HCT116 (cell line): ENCODE data around the gene MN1. TPM values are rescaled to one million over a fixed set of nuclear protein-coding genes. Genes with fewer than 3 reads are reported as not detected.

Experiments used
- ATAC-seq: fragments of 200-7000 bp; cut with Tn5 transposase; 2 replicates; pipeline ENCODE4 v1.9.1; 2020; ENCODE audit warnings: mild to moderate bottlenecking, moderate library complexity
- BruUV-seq: library from RNA; stranded (reverse); fragments of 400-500 nt; replicated peaks from 2 replicates; lab custom pipeline; 2021; lab: Mats Ljungman, UMichigan
- CTCF ChIA-PET: fragments of 300-600 bp; sonication (Branson Sonifier 250); formaldehyde crosslinking; loops from one replicate; lab custom pipeline; 2021; ENCODE audit warnings: antibody characterized with exemption; lab: Charles Lee
- POLR2A ChIA-PET: fragments of 300-600, 350-600 bp; sonication (Branson Sonifier 250); formaldehyde crosslinking; loops from one replicate; lab custom pipeline; 2021; ENCODE audit warnings: antibody characterized with exemption; lab: Charles Lee
- RAD21 ChIA-PET, 2 experiments: fragments of 300-600 bp; sonication (Branson Sonifier 250); formaldehyde crosslinking; loops; one replicate each; lab custom pipeline; 2023; ENCODE audit warnings: low total read pairs in 2 of 2; ENCODE audit not compliant: uncharacterized antibody in 2 of 2, unreplicated experiment in 2 of 2, low non-redundant PET in 1 of 2; lab: Charles Lee
- DNase-seq: peaks from one replicate; pipeline ENCODE4 v3.0.0-alpha.2; 2010; ENCODE audit warnings: low read depth, low spot score
- H2AFZ ChIP-seq: fragments of 200-600 bp; shearing (Covaris generic), sonication (generic); 2 replicates; pipeline ENCODE4 v1.6.1; 2017; ENCODE audit warnings: low read depth, mixed run types, mixed read lengths, antibody characterized with exemption, low read length; ENCODE audit not compliant: poor library complexity, severe bottlenecking
- H3K27ac ChIP-seq: 2 replicates; pipeline ENCODE4 v1.5.1; 2012; ENCODE audit warnings: low read depth, low read length
- H3K27me3 ChIP-seq: fragments of 200-600 bp; sonication (generic); 2 replicates; pipeline ENCODE4 v1.6.1; 2016; ENCODE audit warnings: mixed run types, low read length, mixed read lengths; ENCODE audit not compliant: insufficient read depth
- H3K36me3 ChIP-seq, 2 experiments: fragments of 200-500 bp in 1 of 2; fragments of 200-600 bp in 1 of 2; sonication (Bioruptor generic) in 1 of 2; sonication (generic) in 1 of 2; 2 replicates each; pipeline versions ENCODE4 v1.5.1 to v1.6.1; 2014 to 2016; ENCODE audit warnings: low read length in 2 of 2, inconsistent platforms in 1 of 2, mixed read lengths in 1 of 2, mixed run types in 1 of 2; ENCODE audit not compliant: insufficient read depth in 2 of 2, control insufficient read depth in 1 of 2
- H3K4me1 ChIP-seq, 2 experiments: fragments of 200-600 bp in 1 of 2; sonication (generic) in 1 of 2; 2 replicates each; pipeline versions ENCODE4 v1.5.1 to v1.6.1; 2012 to 2017; ENCODE audit warnings: low read length in 2 of 2, inconsistent platforms in 1 of 2, mild to moderate bottlenecking in 1 of 2, mixed read lengths in 1 of 2, mixed run types in 1 of 2, moderate library complexity in 1 of 2; ENCODE audit not compliant: insufficient read depth in 2 of 2, control insufficient read depth in 1 of 2
- H3K4me2 ChIP-seq: fragments of 200-600 bp; sonication (generic); 2 replicates; pipeline ENCODE4 v1.6.1; 2017; ENCODE audit warnings: mixed run types, low read length, mixed read lengths
- H3K4me3 ChIP-seq, 2 experiments: fragments of 200-600 bp in 1 of 2; sonication (generic) in 1 of 2; replicated peaks in 1 of 2; 2 replicates each; pipeline ENCODE4 v1.5.1; 2011 to 2016; ENCODE audit warnings: low read length in 2 of 2, control low read depth in 1 of 2, low read depth in 1 of 2, mild to moderate bottlenecking in 1 of 2, mixed read lengths in 1 of 2, mixed run types in 1 of 2
- H3K79me2 ChIP-seq: fragments of 200-600 bp; sonication (generic); 2 replicates; pipeline ENCODE4 v1.6.1; 2017; ENCODE audit warnings: mild to moderate bottlenecking, mixed run types, low read length, moderate library complexity, mixed read lengths; ENCODE audit not compliant: insufficient read depth
- H3K9ac ChIP-seq: fragments of 200-600 bp; sonication (generic); 2 replicates; pipeline ENCODE4 v1.6.1; 2016; ENCODE audit warnings: low read length, mixed read lengths
- H3K9me2 ChIP-seq: fragments of 200-600 bp; sonication (generic), shearing (Covaris generic); 2 replicates; pipeline ENCODE4 v1.6.1; 2017; ENCODE audit warnings: mixed run types, mild to moderate bottlenecking, moderate library complexity; ENCODE audit not compliant: insufficient read depth
- H3K9me3 ChIP-seq, 2 experiments: fragments of 200-500 bp in 1 of 2; fragments of 200-600 bp in 1 of 2; sonication (Bioruptor generic) in 1 of 2; sonication (generic) in 1 of 2; 2 replicates each; pipeline ENCODE4 v1.6.1; 2014 to 2017; ENCODE audit warnings: low read length in 2 of 2, mixed read lengths in 2 of 2, inconsistent platforms in 1 of 2, low read depth in 1 of 2, mild to moderate bottlenecking in 1 of 2, mixed run types in 1 of 2, moderate library complexity in 1 of 2; ENCODE audit not compliant: control insufficient read depth in 1 of 2, insufficient read depth in 1 of 2
- H4K20me1 ChIP-seq: fragments of 200-600 bp; sonication (generic), shearing (Covaris generic); 2 replicates; pipeline ENCODE4 v1.6.1; 2017; ENCODE audit warnings: mixed run types, mild to moderate bottlenecking, moderate library complexity; ENCODE audit not compliant: insufficient read depth
- ATF3 ChIP-seq: IDR thresholded peaks from 2 replicates; pipeline ENCODE4 v1.6.1; 2012
- CBX3 ChIP-seq: IDR thresholded peaks from 2 replicates; pipeline ENCODE4 v1.6.1; 2012; ENCODE audit warnings: low read depth
- CTCF ChIP-seq, 3 experiments: fragments of 200-600 bp in 1 of 3; sonication (generic) in 1 of 3; IDR thresholded peaks in 2 of 3; conservative IDR thresholded peaks in 1 of 3; 2 replicates each; pipeline ENCODE4 v1.5.1; 2012 to 2017; ENCODE audit warnings: low read depth in 2 of 3, low read length in 2 of 3, antibody characterized with exemption in 1 of 3, borderline replicate concordance in 1 of 3, control low read depth in 1 of 3, mild to moderate bottlenecking in 1 of 3, mixed read lengths in 1 of 3, mixed run types in 1 of 3, moderate library complexity in 1 of 3; ENCODE audit not compliant: insufficient read depth in 1 of 3
- EGR1 ChIP-seq: IDR thresholded peaks from 2 replicates; pipeline ENCODE4 v1.6.1; 2012; ENCODE audit warnings: low read depth
- ELF1 ChIP-seq: IDR thresholded peaks from 2 replicates; pipeline ENCODE4 v1.6.1; 2012; ENCODE audit warnings: low read depth, borderline replicate concordance
- EZH2 ChIP-seq: fragments of 200-600 bp; sonication (generic); IDR thresholded peaks from 2 replicates; pipeline ENCODE4 v1.6.1; 2017; ENCODE audit warnings: antibody characterized with exemption, mixed run types
- EZH2phosphoT487 ChIP-seq: fragments of 200-600 bp; IDR thresholded peaks from 2 replicates; pipeline ENCODE4 v1.6.1; 2018; ENCODE audit warnings: antibody characterized with exemption, borderline replicate concordance
- FOSL1 ChIP-seq: IDR thresholded peaks from 2 replicates; pipeline ENCODE4 v1.6.1; 2012; ENCODE audit warnings: low read depth
- JUND ChIP-seq: IDR thresholded peaks from 2 replicates; pipeline ENCODE4 v1.6.1; 2012
- MAX ChIP-seq: IDR thresholded peaks from 2 replicates; pipeline ENCODE4 v1.6.1; 2012
- RAD21 ChIP-seq: IDR thresholded peaks from 2 replicates; pipeline ENCODE4 v1.6.1; 2012; ENCODE audit warnings: low read depth, mild to moderate bottlenecking
- REST ChIP-seq: IDR thresholded peaks from 2 replicates; pipeline ENCODE4 v1.6.1; 2012; ENCODE audit warnings: low read depth
- SIN3A ChIP-seq: IDR thresholded peaks from 2 replicates; pipeline ENCODE4 v1.6.1; 2012; ENCODE audit warnings: low read depth
- SP1 ChIP-seq: IDR thresholded peaks from 2 replicates; pipeline ENCODE4 v1.6.1; 2012; ENCODE audit warnings: low read depth
- SRF ChIP-seq: IDR thresholded peaks from 2 replicates; pipeline ENCODE4 v1.6.1; 2012; ENCODE audit warnings: low read depth
- TCF7L2 ChIP-seq: IDR thresholded peaks from 2 replicates; pipeline ENCODE4 v1.7.0; 2011; ENCODE audit warnings: borderline replicate concordance, inconsistent platforms; ENCODE audit not compliant: insufficient read depth, insufficient read length; ENCODE audit errors: extremely low read depth
- ZBTB33 ChIP-seq: IDR thresholded peaks from 2 replicates; pipeline ENCODE4 v1.6.1; 2011; ENCODE audit warnings: mild to moderate bottlenecking, low read length, moderate library complexity; ENCODE audit not compliant: insufficient replicate concordance; ENCODE audit errors: extremely low read depth
- ZFX ChIP-seq: fragments of 450-650 bp; IDR thresholded peaks from 2 replicates; pipeline ENCODE4 v1.6.1; 2017
- ZNF274 ChIP-seq: fragments of 200-500 bp; sonication (Bioruptor generic); IDR thresholded peaks from 2 replicates; pipeline ENCODE4 v1.6.1; 2014; ENCODE audit warnings: mild to moderate bottlenecking, low read depth, low read length, inconsistent platforms
- intact Hi-C: fragments of 100-400 bp; cut with micrococcal nuclease; formaldehyde crosslinking; loops from 2 replicates; pipeline ENCODE4 v1.10.0; 2022
- total RNA-seq: library from RNA; stranded (reverse); gene quantifications from one replicate; pipeline ENCODE4 v1.2.1, GENCODE V29; 2021; ENCODE audit not compliant: unreplicated experiment

The MN1 gene
- total RNA-seq, 1 experiment from 2014 or later = 2.9 TPM

GRCh38 chr22:27780161-27780575 lies 21.4 kb downstream of the MN1 start:
- H3K4me3 ChIP-seq = no peak overlapping the region
- DNase-seq = no peak
- H3K4me1 ChIP-seq = no peaks in the 10 kb centered on the region
- no peak overlapping the region for H2AFZ ChIP-seq
- H3K4me2 ChIP-seq = no peak overlapping the region
- POLR2A ChIA-PET = no interaction called here
- no peaks in the 10 kb centered on the region for H4K20me1 ChIP-seq
- no peak for TF ChIP-seq TCF7L2
- no peak for TF ChIP-seq ATF3
- no peak for TF ChIP-seq MAX
- no peak for TF ChIP-seq SIN3A
- no peak for TF ChIP-seq FOSL1
- TF ChIP-seq EZH2phosphoT487 = no peak
- no peak for TF ChIP-seq CTCF (IDR thresholded peaks at IDR 0.05 in 2 of 3, conservative IDR thresholded peaks at IDR 0.05 in 1 of 3; ENCODE audit: borderline replicate concordance in 1 of 3, insufficient read depth in 1 of 3, low read depth in 2 of 3, low read length in 2 of 3)
- no peak for TF ChIP-seq ELF1
- TF ChIP-seq CBX3 = no peak
- no peak for TF ChIP-seq RAD21
- no peak for TF ChIP-seq SRF
- no peak for TF ChIP-seq ZFX
- TF ChIP-seq ZBTB33 = no peak
- no peak for TF ChIP-seq SP1
- no peak for TF ChIP-seq EGR1
- no peak for TF ChIP-seq JUND
- TF ChIP-seq ZNF274 = no peak
- TF ChIP-seq REST = no peak
- TF ChIP-seq EZH2 = no peak
- RAD21 ChIA-PET = no interaction called here
- no peak for ATAC-seq
- H3K9me2 ChIP-seq = no peaks in the 10 kb centered on the region
- no peaks in the 10 kb centered on the region for H3K36me3 ChIP-seq
- no peak overlapping the region for H3K27ac ChIP-seq
- H3K9ac ChIP-seq = no peak overlapping the region
- H3K27me3 ChIP-seq = no peaks in the 10 kb centered on the region
- intact Hi-C loops = no loop called here
- CTCF ChIA-PET = no interaction called here
- no peaks in the 10 kb centered on the region for H3K79me2 ChIP-seq
- BruUV-seq = no TSS peak
- no peaks in the 10 kb centered on the region for H3K9me3 ChIP-seq
